GM19025 (cell line): ENCODE data around the gene WWOX.

ENCODE experiments used
- ATAC-seq: cut with Tn5 transposase; IDR thresholded peaks from one replicate; pipeline ENCODE4 v1.9.1; 2021; ENCODE audit warnings: mild to moderate bottlenecking, low read depth, moderate library complexity; ENCODE audit not compliant: unreplicated experiment

WWOX gene

DNA sequence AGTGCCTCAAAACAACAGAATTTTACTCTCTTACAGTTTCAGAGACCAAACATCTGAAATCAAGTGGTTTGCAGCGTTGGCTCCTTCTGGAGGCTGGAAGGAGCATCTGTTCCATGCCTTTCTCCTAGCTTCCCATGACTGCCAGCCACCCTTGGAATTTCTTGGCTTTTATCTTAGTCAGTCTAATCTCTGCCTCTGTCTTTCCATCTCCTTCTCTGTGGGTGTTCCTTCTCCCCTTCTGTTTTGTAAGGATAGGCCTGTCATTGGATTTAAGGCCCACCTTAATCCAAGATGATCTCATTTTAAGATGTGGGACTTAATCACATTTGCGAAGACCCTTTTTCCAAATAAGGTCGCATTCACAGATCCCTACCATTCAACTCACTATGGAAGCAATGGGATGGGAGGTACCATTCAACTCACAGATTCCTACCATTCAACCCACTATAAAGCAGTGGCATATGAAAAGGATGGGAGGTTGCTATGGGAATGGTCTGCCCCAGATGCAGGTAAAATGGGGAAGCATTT is 321.8 kb downstream of the WWOX start:
- no peak for ATAC-seq

DNA sequence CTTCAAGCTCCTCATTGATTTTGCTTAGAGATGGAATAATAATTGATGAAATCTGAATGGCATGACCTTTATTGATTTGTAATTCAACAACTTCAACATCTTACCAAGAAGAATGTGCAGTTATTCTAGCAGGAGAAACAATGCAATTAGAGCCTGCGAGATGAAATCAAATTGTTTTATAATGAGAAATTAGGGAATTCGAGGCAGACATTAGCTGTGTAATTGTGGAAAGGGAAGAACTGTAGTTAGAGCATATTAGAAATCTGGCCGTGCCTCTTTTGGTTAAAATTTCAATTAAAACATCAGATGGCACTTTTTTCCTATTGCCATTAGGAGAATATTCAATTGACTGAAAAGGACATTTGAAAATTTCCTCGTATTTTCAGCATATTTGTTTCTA is 325.8 kb downstream of the WWOX start:
- ATAC-seq = no peak

- no peak for ATAC-seq
Measured at GRCh38 chr16:78425891-78426510, 326.5 kb downstream of the WWOX start.

DNA sequence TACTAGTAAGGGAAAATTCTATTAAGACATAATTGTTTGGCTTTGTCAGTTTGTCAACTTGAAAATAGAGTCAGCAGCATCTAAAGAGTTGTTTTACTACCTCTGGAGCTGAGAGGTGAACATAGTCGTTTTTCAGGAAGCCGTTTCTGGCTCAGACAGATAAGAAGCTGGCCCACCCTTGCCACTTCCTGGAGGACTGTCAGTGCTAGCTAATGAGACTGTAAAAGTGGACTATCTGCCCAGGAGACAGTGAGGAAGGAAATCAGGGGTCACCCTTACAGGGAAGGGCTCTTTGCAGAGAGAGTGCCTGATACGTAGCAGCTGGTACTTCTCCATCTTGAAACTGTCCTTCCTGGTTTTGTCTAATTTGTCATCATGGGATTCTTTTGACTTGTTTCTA is 328.7 kb downstream of the WWOX start:
- no peak for ATAC-seq

- no peak for ATAC-seq
Measured at GRCh38 chr16:78430281-78430680, 330.8 kb downstream of the WWOX start.

DNA sequence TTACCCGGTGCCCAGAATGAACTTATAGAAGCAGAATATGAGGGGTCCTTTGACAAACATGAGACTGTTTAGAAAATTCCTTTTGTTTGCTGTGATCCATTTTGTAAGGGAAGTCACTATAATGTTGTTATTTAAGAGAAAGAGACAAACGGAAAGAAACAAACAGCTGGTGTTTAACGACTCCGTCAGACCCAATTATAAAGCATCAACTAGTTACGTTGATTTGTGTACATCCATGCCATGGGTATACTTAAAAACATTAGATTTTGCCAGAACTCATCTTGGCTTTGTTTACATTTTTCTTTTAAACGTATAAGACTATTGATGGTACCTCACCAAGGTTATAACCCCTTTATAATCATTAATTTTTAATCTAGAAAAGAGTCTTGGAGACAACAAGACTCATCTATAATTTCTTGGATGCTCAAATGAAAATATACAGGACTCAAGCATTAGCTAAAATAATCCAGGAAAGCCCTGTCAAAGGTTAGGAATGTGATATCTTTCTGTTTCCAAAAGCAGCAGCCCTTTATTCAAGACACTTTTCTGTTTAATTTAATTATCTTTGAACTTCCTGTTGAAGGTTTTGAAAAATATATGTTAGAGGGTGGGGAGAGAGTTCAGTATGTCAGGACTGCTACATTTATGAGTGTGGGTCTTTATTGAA is 331.7 kb downstream of the WWOX start:
- no peak for ATAC-seq

GRCh38 chr16:78431701-78432100 is 332.2 kb downstream of the WWOX start:
- ATAC-seq = no peak

- no peak for ATAC-seq
Measured at GRCh38 chr16:78432451-78432850, 333.0 kb downstream of the WWOX start.

DNA sequence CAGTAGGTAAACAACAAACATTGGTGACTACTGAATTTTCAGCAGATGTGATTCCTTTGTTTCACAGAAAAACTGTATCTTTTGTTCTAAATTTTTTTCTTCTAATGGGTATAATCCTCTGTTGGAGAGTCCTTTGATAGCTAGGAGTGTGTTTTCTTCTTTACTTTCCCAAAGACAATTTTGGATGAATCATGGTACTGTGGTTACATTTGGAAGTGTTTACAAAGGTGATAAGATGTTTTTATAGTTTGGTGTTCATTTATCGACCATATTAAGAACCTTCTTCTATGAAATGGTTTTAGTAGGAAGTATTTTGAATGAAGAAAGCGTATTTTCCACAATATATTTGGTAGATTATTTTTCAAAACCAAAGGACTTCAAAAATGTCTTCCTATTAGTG is 333.7 kb downstream of the WWOX start:
- ATAC-seq = no peak

GRCh38 chr16:78434401-78434800 is 334.9 kb downstream of the WWOX start:
- no peak for ATAC-seq

- ATAC-seq = no peak
Measured at GRCh38 chr16:78435260-78435659, 335.8 kb downstream of the WWOX start.

DNA sequence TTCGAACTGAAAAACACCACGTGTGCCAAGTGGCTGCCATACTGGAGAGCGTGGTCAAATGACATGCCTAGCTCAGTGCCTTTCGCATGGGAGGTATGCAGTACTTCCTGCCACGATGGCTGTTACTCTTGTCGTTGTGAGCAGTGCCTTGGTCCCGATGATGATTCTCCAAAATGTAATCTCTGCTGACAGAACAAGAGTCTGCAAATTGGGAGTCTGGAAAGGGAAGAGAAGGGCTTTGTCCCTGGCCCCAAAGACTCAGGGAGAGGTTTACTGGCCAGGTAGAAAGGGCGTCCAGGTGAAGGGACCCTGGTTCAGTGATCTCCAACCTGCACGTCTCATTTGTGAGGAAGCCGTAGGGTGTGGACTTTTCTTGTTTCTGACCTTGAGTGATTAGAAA is 336.6 kb downstream of the WWOX start:
- no peak for ATAC-seq

- no peak for ATAC-seq
Measured at GRCh38 chr16:78436846-78437245, 337.4 kb downstream of the WWOX start.

GRCh38 chr16:78437352-78437968 is 338.0 kb downstream of the WWOX start:
- no peak for ATAC-seq

- ATAC-seq = no peak
Measured at GRCh38 chr16:78438219-78438618, 338.8 kb downstream of the WWOX start.

DNA sequence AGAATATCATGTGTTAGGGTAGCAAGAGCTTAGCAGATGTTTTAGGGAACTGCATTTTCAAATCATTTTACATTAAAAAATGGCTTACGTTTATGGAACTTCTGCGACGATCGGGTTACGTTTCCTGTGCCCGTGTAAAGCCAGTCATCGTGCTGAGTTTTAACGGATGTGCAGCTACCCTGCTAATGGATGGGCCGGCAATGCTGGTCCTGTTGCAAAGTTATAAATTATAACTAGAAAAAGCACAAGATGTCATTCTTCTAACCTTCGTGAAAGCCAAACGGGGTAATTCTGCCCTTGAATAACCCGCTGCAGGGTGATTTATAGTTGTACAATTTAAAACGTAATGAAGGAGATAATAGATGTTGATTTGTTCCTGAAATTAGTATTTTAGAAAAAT is 339.2 kb downstream of the WWOX start:
- ATAC-seq = no peak

DNA sequence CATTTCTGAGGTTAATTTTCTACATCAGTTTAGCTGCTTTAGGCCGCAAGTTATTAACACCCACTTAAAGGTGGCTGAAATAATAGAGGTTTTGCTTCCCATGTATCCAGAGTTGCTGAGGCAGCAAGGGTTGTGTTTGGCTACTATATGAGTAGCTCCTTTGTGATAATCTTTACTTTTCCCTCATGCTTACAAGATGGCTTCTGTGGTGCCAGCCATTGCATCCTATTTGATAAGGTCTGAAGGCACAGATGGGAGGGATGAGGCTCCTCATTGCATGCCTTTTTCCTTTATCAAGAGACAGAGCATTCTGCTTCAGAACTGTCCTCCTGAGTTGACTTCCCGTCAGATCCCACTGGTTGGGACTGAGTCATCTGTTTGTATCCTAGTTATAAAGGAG is 340.2 kb downstream of the WWOX start:
- no peak for ATAC-seq

- no peak for ATAC-seq
Measured at GRCh38 chr16:78441298-78441697, 341.8 kb downstream of the WWOX start.

GRCh38 chr16:78443542-78444364 is 344.3 kb downstream of the WWOX start:
- no peak for ATAC-seq

DNA sequence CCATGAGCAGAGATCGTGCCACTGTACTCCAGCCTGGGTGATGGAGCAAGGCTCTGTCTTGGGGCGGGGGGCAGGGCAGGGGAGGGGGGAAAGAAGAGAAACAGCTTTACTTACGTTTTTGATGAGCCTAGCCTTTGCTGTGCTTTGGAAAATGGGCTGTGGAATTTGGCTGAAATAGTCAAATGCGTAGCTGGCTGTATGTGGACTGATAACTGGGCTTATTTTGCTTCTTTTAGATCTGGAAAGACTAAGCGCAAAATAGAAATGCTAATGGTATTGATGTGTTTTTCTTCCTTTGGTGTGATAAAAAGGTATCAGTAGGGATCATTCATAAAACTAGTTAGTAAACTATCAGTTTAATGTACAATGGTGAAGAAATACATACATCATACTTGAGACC is 346.4 kb downstream of the WWOX start:
- no peak for ATAC-seq

GRCh38 chr16:78446486-78446885 is 347.0 kb downstream of the WWOX start:
- no peak for ATAC-seq
